HFF-Myc (cell line): Measurements from ENCODE around the gene SPOCD1.

Source experiments
- DNase-seq: peaks from one replicate; pipeline ENCODE4 v3.0.0-alpha.2; 2011; ENCODE audit warnings: low read depth; ENCODE audit errors: extremely low read depth
- H3K4me3 ChIP-seq: replicated peaks from 2 replicates; pipeline ENCODE4 v1.5.1; 2011; ENCODE audit warnings: low read depth, mild to moderate bottlenecking, control low read depth, low read length
- CTCF ChIP-seq: IDR thresholded peaks from 2 replicates; pipeline ENCODE4 v1.5.1; 2012; ENCODE audit warnings: mild to moderate bottlenecking, low read depth, low read length, control low read depth; ENCODE audit errors: missing control alignments

SPOCD1 gene

GRCh38 chr1:31797216-31797615, 18.6 kb downstream of the SPOCD1 start:
- no peak for TF ChIP-seq CTCF
- no peak for DNase-seq
- H3K4me3 ChIP-seq = peak overlapping the region; percentile 41

GRCh38 chr1:31796707-31797106, 19.1 kb downstream of the SPOCD1 start:
- no peak overlapping the region for H3K4me3 ChIP-seq
- no peak for TF ChIP-seq CTCF
- DNase-seq = no peak

- DNase-seq = peak; percentile 47
- H3K4me3 ChIP-seq = no peak overlapping the region
- TF ChIP-seq CTCF = no peak
These were observed 19.8 kb downstream of the SPOCD1 start for GRCh38 chr1:31795801-31796621.

GRCh38 chr1:31795096-31795675, 20.6 kb downstream of the SPOCD1 start:
- DNase-seq = no peak
- H3K4me3 ChIP-seq = no peak overlapping the region

GRCh38 chr1:31793586-31794285, 22.1 kb downstream of the SPOCD1 start:
- DNase-seq = no peak
- H3K4me3 ChIP-seq = no peak overlapping the region
- TF ChIP-seq CTCF = no peak

More at GRCh38 chr1:31795096-31795675, 20.6 kb downstream of the SPOCD1 start:
- TF ChIP-seq CTCF = no peak

GRCh38 chr1:31793086-31793485, 22.7 kb downstream of the SPOCD1 start:
- no peak overlapping the region for H3K4me3 ChIP-seq
- TF ChIP-seq CTCF = no peak
- DNase-seq = no peak
